HG03575 (cell line): ENCODE data around the gene SYT4.

Source experiments
- ATAC-seq: cut with Tn5 transposase; IDR thresholded peaks from one replicate; pipeline ENCODE4 v1.9.1; 2021; ENCODE audit not compliant: unreplicated experiment, insufficient number of reproducible peaks, low FRiP score; ENCODE audit errors: extremely low read depth

Gene SYT4

GRCh38 chr18:43236921-43237320 is 40.4 kb downstream of the SYT4 start:
- no peak for ATAC-seq

DNA sequence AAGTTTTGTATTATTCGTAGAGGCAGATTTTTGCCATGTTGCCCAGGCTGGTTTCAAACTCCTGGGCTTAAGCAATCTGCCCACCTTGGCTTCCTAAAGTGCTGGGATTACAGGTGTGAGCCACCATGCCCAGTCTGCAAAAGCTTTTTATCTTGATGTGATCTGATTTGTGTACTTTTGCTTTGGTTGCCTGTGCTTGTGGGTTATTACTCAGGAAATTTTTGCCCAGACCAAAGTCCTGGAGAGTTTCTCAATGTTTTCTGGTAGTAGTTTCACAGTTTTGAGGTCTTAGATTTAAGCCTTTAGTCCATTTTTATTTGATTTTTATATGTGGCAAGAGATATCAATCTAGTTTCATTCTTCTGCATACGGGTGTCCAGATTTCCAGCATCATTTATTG is 42.4 kb downstream of the SYT4 start:
- no peak for ATAC-seq

- ATAC-seq = no peak
These were observed 54.8 kb downstream of the SYT4 start for GRCh38 chr18:43222501-43222900.

GRCh38 chr18:43220691-43221090 is 56.6 kb downstream of the SYT4 start:
- ATAC-seq = no peak
